Tibial artery (tissue), 4 donors: ENCODE measurements around the gene TRAPPC8.

Source experiments
- DNase-seq, 2 donors: peaks; one replicate each; pipeline ENCODE4 v3.0.0-alpha.2; 2019
- H3K27ac ChIP-seq, 2 donors: fragments of 200-600 bp; sonication (generic) in 1 of 2; 1 replicate in 1 of 2; 2 replicates in 1 of 2; pipeline ENCODE4 v1.5.1; 2018 to 2019; ENCODE audit warnings: mild to moderate bottlenecking in 1 of 2
- H3K27me3 ChIP-seq, 2 donors: fragments of 200-600 bp; sonication (generic) in 1 of 2; one replicate each; pipeline versions ENCODE4 v1.5.1 to v1.6.0; 2016 to 2019
- H3K36me3 ChIP-seq, 3 donors: fragments of 200-600 bp; sonication (generic) in 2 of 3; one replicate each; pipeline ENCODE4 v1.5.1; 2016 to 2019; ENCODE audit warnings: mild to moderate bottlenecking in 2 of 3
- H3K4me1 ChIP-seq, 4 donors: fragments of 200-600 bp; sonication (generic) in 2 of 4; 1 replicate in 3 of 4; 2 replicates in 1 of 4; pipeline ENCODE4 v1.5.1; 2016 to 2019
- H3K4me3 ChIP-seq, 2 donors: fragments of 200-600 bp; sonication (generic) in 1 of 2; 1 replicate in 1 of 2; 2 replicates in 1 of 2; pipeline ENCODE4 v1.5.1; 2018 to 2019; ENCODE audit warnings: mild to moderate bottlenecking in 2 of 2
- H3K9me3 ChIP-seq, 3 donors: fragments of 200-600 bp; sonication (generic) in 1 of 3; one replicate each; pipeline ENCODE4 v1.5.1; 2016 to 2019
- intact Hi-C: fragments of 100-400 bp; cut with DNase I; formaldehyde crosslinking; loops from one replicate; pipeline ENCODE4 v1.15.0; 2023; ENCODE audit warnings: low total_unique reads
- TF ChIP-seq, protein P1 (sequence below), 2 experiments: fragments of 200-600 bp in 1 of 2; fragments of 450-650 bp in 1 of 2; IDR thresholded peaks; one replicate each; pipeline ENCODE4 v1.5.1; 2017 to 2019; ENCODE audit warnings: antibody characterized with exemption in 2 of 2, mild to moderate bottlenecking in 1 of 2, moderate library complexity in 1 of 2

TRAPPC8 gene

GRCh38 chr18:31850844-31851243, 92.1 kb downstream of the TRAPPC8 start:
- intact Hi-C loops: no loop called here
- Histone ChIP-seq H3K4me3 (no peak overlapping the region), H3K27me3 (no peaks in the 10 kb centered on the region), H3K9me3 (no peaks in the 10 kb centered on the region), H3K36me3 (peaks cover 70 to 82% (median 81%) of the 10 kb centered on the region in 3 donors), H3K27ac (no peak overlapping the region), H3K4me1 (no peaks in the 10 kb centered on the region)
- no peak for DNase-seq
- TF ChIP-seq, protein P1, sequence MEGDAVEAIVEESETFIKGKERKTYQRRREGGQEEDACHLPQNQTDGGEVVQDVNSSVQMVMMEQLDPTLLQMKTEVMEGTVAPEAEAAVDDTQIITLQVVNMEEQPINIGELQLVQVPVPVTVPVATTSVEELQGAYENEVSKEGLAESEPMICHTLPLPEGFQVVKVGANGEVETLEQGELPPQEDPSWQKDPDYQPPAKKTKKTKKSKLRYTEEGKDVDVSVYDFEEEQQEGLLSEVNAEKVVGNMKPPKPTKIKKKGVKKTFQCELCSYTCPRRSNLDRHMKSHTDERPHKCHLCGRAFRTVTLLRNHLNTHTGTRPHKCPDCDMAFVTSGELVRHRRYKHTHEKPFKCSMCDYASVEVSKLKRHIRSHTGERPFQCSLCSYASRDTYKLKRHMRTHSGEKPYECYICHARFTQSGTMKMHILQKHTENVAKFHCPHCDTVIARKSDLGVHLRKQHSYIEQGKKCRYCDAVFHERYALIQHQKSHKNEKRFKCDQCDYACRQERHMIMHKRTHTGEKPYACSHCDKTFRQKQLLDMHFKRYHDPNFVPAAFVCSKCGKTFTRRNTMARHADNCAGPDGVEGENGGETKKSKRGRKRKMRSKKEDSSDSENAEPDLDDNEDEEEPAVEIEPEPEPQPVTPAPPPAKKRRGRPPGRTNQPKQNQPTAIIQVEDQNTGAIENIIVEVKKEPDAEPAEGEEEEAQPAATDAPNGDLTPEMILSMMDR (IDR thresholded peaks at IDR 0.05): no peak

- Histone ChIP-seq H3K27ac (no peak overlapping the region), H3K4me1 (no peaks in the 10 kb centered on the region), H3K27me3 (no peaks in the 10 kb centered on the region), H3K9me3 (no peaks in the 10 kb centered on the region), H3K36me3 (peaks cover 37 to 80% (median 59%) of the 10 kb centered on the region in 3 donors), H3K4me3 (no peak overlapping the region)
- intact Hi-C loops: no loop called here
- TF ChIP-seq, protein P1 (IDR thresholded peaks at IDR 0.05): no peak
- DNase-seq: no peak
Measured at GRCh38 chr18:31840499-31840898, 102.4 kb downstream of the TRAPPC8 start.

DNA sequence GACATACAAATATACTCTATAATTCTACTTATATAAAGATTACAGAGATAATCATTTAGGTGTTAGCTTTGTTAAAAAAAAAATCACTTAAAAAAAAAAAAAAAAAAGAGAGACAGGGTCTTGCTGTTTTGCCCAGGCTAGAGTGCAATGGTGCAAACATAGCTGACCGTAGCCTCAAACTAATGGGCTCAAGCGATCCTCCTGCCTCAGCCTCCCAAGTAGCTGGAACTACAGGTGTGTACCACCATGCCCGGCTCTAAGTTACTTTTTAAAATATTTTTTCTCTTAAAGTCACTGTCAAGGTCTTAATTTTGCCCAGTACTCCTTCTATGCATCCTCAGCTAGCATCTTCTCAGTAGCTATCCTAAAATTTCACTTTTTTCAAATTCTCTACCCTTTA, 105.0 kb downstream of the TRAPPC8 start:
- intact Hi-C loops: no loop called here
- no peaks in the 10 kb centered on the region for H3K9me3 ChIP-seq
- no peak for DNase-seq
- H3K27ac ChIP-seq: no peak overlapping the region
- no peaks in the 10 kb centered on the region for H3K27me3 ChIP-seq
- TF ChIP-seq, protein P1 (IDR thresholded peaks at IDR 0.05): no peak
- H3K4me3 ChIP-seq: no peak overlapping the region
- peaks cover 50 to 84% (median 52%) of the 10 kb centered on the region in 3 donors for H3K36me3 ChIP-seq
- H3K4me1 ChIP-seq: no peaks in the 10 kb centered on the region

DNA sequence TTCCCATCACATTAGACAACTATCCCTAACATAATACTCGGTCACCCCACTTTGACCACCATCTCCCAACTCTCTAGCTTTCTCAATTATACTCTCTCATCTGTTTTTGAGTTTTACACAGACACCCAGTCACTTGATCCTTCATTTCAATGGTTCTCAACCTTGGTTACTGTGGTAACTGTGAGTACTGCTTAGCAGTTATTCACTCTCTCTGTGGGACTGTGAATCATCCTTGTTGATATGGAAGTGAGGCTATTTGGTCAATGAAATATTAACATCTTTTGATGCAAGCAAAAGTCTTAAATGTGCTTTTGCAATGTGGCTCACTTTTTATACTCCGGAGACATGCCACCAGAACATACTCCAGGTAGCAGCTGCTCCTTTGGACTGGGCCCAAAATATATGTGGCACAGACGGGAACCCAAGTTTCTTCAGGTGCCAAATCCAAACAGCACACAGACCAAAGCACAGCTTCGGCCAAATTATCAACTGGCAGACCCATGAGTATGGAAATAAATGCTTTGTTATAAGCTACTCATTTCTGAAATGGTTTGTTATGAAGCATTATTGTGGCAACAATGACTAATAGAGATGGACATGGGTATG, 107.3 kb downstream of the TRAPPC8 start:
- no peaks in the 10 kb centered on the region for H3K4me1 ChIP-seq
- intact Hi-C loops: no loop called here
- no peak for DNase-seq
- peaks cover 42 to 88% (median 60%) of the 10 kb centered on the region in 3 donors for H3K36me3 ChIP-seq
- TF ChIP-seq, protein P1 (IDR thresholded peaks at IDR 0.05): no peak
- H3K27me3 ChIP-seq: no peaks in the 10 kb centered on the region
- no peak overlapping the region for H3K4me3 ChIP-seq
- H3K27ac ChIP-seq: no peak overlapping the region
- no peaks in the 10 kb centered on the region for H3K9me3 ChIP-seq

- Histone ChIP-seq H3K4me1 (no peaks in the 10 kb centered on the region), H3K27ac (no peak overlapping the region), H3K4me3 (no peak overlapping the region), H3K9me3 (no peaks in the 10 kb centered on the region), H3K36me3 (peaks cover 39 to 68% (median 46%) of the 10 kb centered on the region in 3 donors), H3K27me3 (no peaks in the 10 kb centered on the region)
- TF ChIP-seq, protein P1 (IDR thresholded peaks at IDR 0.05): no peak
- no peak for DNase-seq
- intact Hi-C loops: no loop called here
Measured at GRCh38 chr18:31831903-31832302, 111.0 kb downstream of the TRAPPC8 start.

DNA sequence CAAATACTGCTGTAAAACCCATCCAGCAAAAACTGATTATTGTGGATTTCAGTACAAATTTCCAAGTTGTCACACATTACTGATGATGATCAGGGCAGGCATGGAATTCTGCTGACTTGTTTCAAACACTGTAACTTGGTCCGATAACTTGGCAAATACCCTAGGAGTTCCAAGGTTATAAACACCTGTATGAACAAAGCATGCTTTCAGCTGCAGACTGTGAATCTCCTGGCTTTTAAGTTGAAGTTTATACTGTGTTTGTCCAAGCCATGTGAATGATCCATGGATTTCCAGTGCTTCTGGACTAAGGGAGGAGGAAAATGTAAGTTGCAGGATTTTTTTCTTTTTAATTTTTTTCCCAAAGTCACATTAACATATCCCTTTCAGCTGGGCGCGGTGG, 112.2 kb downstream of the TRAPPC8 start:
- no peaks in the 10 kb centered on the region for H3K27me3 ChIP-seq
- TF ChIP-seq, protein P1 (IDR thresholded peaks at IDR 0.05): no peak
- H3K9me3 ChIP-seq: no peaks in the 10 kb centered on the region
- no peak overlapping the region for H3K27ac ChIP-seq
- H3K36me3 ChIP-seq: peaks cover 28 to 56% (median 35%) of the 10 kb centered on the region in 3 donors
- no peak overlapping the region for H3K4me3 ChIP-seq
- intact Hi-C loops: no loop called here
- no peaks in the 10 kb centered on the region for H3K4me1 ChIP-seq
- DNase-seq: no peak
